ENCODE results near the gene FBLL1.
"Not testable (repeated sequence)": the region's sequence is repeated elsewhere in the genome, so short reads cannot be mapped to it uniquely, and the experiment has no call there.

Gene FBLL1

DNA sequence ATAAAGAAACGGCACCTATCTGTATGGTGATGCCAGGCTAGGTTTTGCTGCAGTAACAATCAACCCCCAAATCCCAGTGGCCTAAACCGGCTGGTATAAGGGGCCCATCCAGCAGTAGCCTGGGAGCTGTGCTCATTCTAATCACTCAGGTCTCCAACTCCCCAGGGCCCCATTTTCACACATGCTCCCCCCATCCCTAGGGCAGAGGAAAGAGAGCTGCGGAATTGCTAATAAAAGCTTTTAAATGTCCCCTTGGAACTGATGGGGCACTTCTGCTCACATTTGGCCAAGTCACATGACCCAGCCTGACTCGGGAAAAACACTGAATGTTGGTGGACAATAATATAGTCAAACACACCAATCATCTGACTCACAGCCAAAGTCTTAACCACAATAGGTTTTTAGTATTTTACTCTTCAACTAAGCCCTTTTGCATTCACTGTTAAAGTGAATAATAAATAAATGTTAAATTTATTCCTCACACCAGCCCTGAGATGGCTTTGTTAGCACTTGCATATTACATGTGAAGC lies 1.6 kb downstream of the FBLL1 start:
- TF ChIP-seq, protein P1, sequence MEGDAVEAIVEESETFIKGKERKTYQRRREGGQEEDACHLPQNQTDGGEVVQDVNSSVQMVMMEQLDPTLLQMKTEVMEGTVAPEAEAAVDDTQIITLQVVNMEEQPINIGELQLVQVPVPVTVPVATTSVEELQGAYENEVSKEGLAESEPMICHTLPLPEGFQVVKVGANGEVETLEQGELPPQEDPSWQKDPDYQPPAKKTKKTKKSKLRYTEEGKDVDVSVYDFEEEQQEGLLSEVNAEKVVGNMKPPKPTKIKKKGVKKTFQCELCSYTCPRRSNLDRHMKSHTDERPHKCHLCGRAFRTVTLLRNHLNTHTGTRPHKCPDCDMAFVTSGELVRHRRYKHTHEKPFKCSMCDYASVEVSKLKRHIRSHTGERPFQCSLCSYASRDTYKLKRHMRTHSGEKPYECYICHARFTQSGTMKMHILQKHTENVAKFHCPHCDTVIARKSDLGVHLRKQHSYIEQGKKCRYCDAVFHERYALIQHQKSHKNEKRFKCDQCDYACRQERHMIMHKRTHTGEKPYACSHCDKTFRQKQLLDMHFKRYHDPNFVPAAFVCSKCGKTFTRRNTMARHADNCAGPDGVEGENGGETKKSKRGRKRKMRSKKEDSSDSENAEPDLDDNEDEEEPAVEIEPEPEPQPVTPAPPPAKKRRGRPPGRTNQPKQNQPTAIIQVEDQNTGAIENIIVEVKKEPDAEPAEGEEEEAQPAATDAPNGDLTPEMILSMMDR (IDR thresholded peaks at IDR 0.05; ENCODE audit: low read depth, low read length, missing control alignments) = no peak
- DNase-seq (ENCODE audit: low read depth) = no peak
- H3K4me3 ChIP-seq (ENCODE audit: low read depth, low read length) = no peak overlapping the region

DNA sequence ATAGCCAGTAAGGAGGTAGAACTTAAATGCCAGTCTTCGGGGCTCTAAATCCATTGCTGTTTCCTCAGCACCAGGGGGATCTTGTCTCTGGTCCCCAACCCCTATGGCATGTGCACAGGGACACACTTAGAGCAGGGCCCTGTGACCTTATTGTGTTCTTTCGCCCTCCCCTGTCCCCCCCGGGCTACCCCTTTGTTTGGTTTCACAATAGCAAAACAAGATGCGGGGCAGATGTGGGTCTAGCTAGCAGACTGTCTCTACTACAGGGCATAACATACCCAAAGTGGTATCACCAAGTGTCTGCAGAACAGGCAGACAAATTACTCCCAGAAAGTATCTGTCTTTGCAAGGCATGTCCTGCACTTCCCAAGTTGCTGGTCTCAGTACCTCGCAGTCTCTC lies 2.1 kb downstream of the FBLL1 start:
- no peak overlapping the region for H3K4me3 ChIP-seq (ENCODE audit: low read depth, low read length)
- TF ChIP-seq, protein P1 (IDR thresholded peaks at IDR 0.05; ENCODE audit: low read depth, low read length, missing control alignments) = no peak
- no peak for DNase-seq (ENCODE audit: low read depth)

DNA sequence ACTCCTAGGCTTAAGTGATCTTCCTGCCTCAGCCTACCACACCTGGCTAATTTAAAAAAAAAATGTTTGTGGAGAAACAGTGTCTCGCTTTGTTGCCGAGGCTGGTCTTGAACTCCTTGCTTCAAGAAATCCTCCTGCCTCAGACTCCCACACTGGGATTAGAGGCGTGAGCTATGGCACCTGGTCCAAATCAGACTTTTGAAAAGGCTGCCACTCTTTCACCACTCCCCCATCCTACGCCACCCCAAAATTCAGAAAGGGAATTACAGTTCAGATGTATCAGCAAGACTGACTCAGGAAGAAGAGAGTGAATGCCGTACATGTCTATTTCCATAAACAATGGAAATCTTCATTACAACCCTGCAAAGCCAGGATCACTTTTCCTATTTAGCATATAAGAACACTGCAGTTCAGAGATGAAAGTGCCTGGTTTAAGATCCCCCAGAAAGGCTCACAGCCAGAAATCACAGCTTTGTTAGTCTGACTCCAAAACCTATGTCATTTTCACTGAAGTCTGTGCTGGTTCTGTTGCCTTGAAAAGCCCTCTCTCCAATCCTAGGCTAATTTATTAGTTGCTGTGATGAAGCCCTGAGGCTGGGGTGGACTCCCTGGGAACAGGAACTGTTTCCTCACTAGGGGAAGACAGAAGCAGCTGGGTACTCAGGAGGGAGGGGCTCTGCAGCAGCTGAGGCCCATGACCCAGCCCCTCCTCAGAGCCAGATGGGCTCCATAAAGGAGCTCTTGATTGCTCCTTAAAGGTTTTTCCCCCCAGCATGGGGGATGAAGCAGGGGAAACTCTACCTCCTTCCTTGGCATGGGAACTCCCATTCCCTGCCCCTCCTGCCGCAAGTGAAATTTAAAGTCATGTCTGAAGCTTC lies 3.1 kb downstream of the FBLL1 start:
- TF ChIP-seq, protein P1 (IDR thresholded peaks at IDR 0.05; ENCODE audit: low read depth, low read length, missing control alignments) = no peak
- no peak overlapping the region for H3K4me3 ChIP-seq (ENCODE audit: low read depth, low read length)
- DNase-seq (ENCODE audit: low read depth) = no peak

DNA sequence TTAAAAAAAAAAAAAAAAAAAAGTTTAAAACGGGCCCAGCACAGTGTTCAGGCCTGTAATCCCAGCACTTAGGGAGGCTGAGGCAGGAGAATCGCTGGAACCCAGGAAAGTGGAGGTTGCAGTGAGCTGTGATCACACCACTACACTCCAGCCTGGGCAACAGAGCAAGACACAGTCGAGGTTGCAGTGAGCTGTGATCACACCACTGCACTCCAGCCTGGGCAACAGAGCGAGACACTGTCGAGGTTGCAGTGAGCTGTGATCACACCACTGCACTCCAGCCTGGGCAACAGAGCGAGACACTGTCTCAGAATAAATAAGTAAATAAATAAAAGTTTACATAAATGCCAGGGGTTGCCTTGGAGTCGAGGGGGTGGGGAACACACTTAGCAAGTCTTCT lies 5.2 kb downstream of the FBLL1 start:
- H3K4me3 ChIP-seq (ENCODE audit: low read depth, low read length); DNase-seq (ENCODE audit: low read depth): not testable (repeated sequence)

DNA sequence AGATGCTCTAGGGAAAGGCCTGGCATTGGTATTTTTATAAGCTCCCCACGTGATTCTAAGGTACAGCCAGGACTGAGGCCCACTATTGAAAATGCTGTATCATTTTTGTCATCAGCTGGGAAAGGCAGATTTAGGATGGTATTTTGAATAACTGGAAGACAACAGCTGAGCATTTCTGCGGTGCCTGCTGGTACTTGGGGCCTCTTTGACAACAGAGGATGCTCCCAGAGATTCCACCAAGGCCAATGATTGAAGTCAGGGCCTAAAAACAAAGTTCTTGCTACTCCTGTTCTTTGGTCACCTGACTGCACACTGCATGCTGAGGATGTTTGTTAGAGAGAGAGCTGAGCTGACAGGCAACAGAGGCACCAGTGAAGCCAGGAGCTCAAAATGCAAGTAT lies 8.1 kb downstream of the FBLL1 start:
- DNase-seq (ENCODE audit: low read depth) = no peak
- H3K4me3 ChIP-seq (ENCODE audit: low read depth, low read length) = no peak overlapping the region
- TF ChIP-seq, protein P1 (IDR thresholded peaks at IDR 0.05; ENCODE audit: low read depth, low read length, missing control alignments) = no peak

DNA sequence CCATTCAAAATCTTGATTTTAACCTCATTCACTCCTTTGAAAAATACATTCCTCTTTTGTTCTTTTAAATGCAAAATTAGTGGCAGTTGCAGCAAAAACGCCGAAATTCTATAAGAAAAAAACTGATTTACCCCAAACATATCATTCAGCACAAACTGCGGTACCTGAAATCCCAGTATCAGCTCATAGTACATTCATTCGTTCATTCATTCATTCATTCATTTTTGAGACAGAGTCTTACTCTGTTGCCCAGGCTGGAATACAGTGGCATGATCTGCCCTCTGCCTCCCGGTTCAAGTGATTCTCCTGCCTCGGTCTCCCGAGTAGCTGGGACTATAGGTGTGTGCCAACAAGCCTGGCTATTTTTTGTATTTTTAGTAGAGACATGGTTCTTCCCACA lies 20.4 kb downstream of the FBLL1 start:
- no peak for DNase-seq (ENCODE audit: low read depth)
- TF ChIP-seq, protein P1 (IDR thresholded peaks at IDR 0.05; ENCODE audit: low read depth, low read length, missing control alignments) = no peak
- no peak overlapping the region for H3K4me3 ChIP-seq (ENCODE audit: low read depth, low read length)

DNA sequence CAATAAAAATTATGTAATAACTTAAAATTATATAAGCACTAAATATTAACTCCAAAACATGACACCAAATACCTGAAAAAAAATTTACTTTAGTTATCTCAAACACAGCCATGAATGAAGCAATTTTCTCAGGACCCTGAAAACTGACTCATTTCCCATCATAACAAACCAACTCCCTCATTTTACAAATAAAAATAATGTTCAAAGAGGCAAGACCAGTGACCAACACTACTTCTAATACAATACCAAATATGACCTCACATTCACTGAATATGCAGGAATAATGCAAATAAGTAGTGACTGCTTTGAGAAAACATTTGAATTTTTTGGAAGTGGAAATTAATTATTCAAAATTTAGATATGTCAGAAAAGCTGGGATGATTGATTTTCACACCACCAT lies 21.6 kb downstream of the FBLL1 start:
- DNase-seq (ENCODE audit: low read depth) = no peak
- no peak overlapping the region for H3K4me3 ChIP-seq (ENCODE audit: low read depth, low read length)
- TF ChIP-seq, protein P1 (IDR thresholded peaks at IDR 0.05; ENCODE audit: low read depth, low read length, missing control alignments) = no peak
